Placental pericyte (primary cell): ENCODE data around the gene B3GNT2. TPM values are rescaled to one million over a fixed set of nuclear protein-coding genes. Genes with fewer than 3 reads are reported as not detected.

Experiments
- small RNA-seq: library from RNA; depleted of rRNA; stranded (forward); fragments of <200 nt; gene quantifications from one replicate; pipeline ENCODE3, GENCODE V24; 2012; ENCODE audit warnings: low replicate concordance
- total RNA-seq: library from RNA; depleted of rRNA; stranded (reverse); fragments of >200 nt; gene quantifications from 2 replicates; pipeline ENCODE4 v1.2.3, GENCODE V29; 2012

Gene B3GNT2
- 21.0 and 27.8 TPM in 2 replicates for total RNA-seq

GRCh38 chr2:62195421-62196277, at the start of gene B3GNT2:
B3GNT2 (plus strand) TSS chr2:62196115; CDS start chr2:62222221, 26,106 bp downstream.

Small RNA genes within 50 kb of the gene (small RNA-seq; reads per million reads assigned to genes)
- gene MIR5192 (not detected), gene RN7SL51P (not detected)
